GOT3 (cell line): ENCODE data around the gene FGF1.
"Not testable (repeated sequence)": the region's sequence is repeated elsewhere in the genome, so short reads cannot be mapped to it uniquely, and the experiment has no call there.

Experiments used
- DNase-seq: peaks from one replicate; lab custom pipeline; 2025; ENCODE audit warnings: mixed read lengths; lab: John Stamatoyannopoulos, UW

Gene FGF1

GRCh38 chr5:142668336-142668735 is 17.6 kb downstream of the FGF1 start:
- no peak for DNase-seq

GRCh38 chr5:142667831-142668230 is 18.1 kb downstream of the FGF1 start:
- no peak for DNase-seq

- no peak for DNase-seq
Observed at GRCh38 chr5:142664636-142665035, 21.3 kb downstream of the FGF1 start.

GRCh38 chr5:142664067-142664466 is 21.8 kb downstream of the FGF1 start:
- no peak for DNase-seq

- DNase-seq, result no peak
Observed at GRCh38 chr5:142663246-142663645, 22.6 kb downstream of the FGF1 start.

GRCh38 chr5:142661957-142662356 is 23.9 kb downstream of the FGF1 start:
- DNase-seq, result no peak

GRCh38 chr5:142661143-142661542 is 24.7 kb downstream of the FGF1 start:
- DNase-seq, result no peak

- DNase-seq, result no peak
Observed at GRCh38 chr5:142660731-142661130, 25.2 kb downstream of the FGF1 start.

GRCh38 chr5:142660196-142660595 is 25.7 kb downstream of the FGF1 start:
- DNase-seq, result no peak

- DNase-seq, result no peak
Observed at GRCh38 chr5:142659405-142659804, 26.5 kb downstream of the FGF1 start.

GRCh38 chr5:142658278-142658677 is 27.6 kb downstream of the FGF1 start:
- DNase-seq, result no peak

GRCh38 chr5:142657446-142657845 is 28.4 kb downstream of the FGF1 start:
- no peak for DNase-seq

GRCh38 chr5:142655339-142656267 is 30.3 kb downstream of the FGF1 start:
- peak; percentile 47 for DNase-seq

GRCh38 chr5:142654578-142655058 is 31.3 kb downstream of the FGF1 start:
- DNase-seq, result no peak

GRCh38 chr5:142653321-142653720 is 32.6 kb downstream of the FGF1 start:
- no peak for DNase-seq

- DNase-seq, result no peak
Observed at GRCh38 chr5:142652563-142652962, 33.3 kb downstream of the FGF1 start.

- DNase-seq, result no peak
Observed at GRCh38 chr5:142650881-142651280, 35.0 kb downstream of the FGF1 start.

GRCh38 chr5:142650060-142650459 is 35.8 kb downstream of the FGF1 start:
- no peak for DNase-seq

GRCh38 chr5:142648108-142648507 is 37.8 kb downstream of the FGF1 start:
- not testable (repeated sequence) for DNase-seq

GRCh38 chr5:142645456-142645855 is 40.4 kb downstream of the FGF1 start:
- no peak for DNase-seq

GRCh38 chr5:142644640-142645361 is 41.1 kb downstream of the FGF1 start:
- peak; percentile 83 for DNase-seq

GRCh38 chr5:142644127-142644526 is 41.8 kb downstream of the FGF1 start:
- DNase-seq, result no peak

- no peak for DNase-seq
Observed at GRCh38 chr5:142643634-142644033, 42.3 kb downstream of the FGF1 start.
